HCT116 (cell line): Measurements from ENCODE around the gene TUB.

Source experiments
- CEBPB ChIP-seq: IDR thresholded peaks from 2 replicates; pipeline ENCODE4 v1.6.1; 2012; ENCODE audit warnings: low read depth
- ELF1 ChIP-seq: IDR thresholded peaks from 2 replicates; pipeline ENCODE4 v1.6.1; 2012; ENCODE audit warnings: low read depth, borderline replicate concordance
- ZBTB33 ChIP-seq: IDR thresholded peaks from 2 replicates; pipeline ENCODE4 v1.6.1; 2011; ENCODE audit warnings: mild to moderate bottlenecking, low read length, moderate library complexity; ENCODE audit not compliant: insufficient replicate concordance; ENCODE audit errors: extremely low read depth

- TF ChIP-seq CEBPB (no peak), ELF1 (no peak), ZBTB33 (no peak)
These were observed 4.1 kb downstream of the TUB start for GRCh38 chr11:8085011-8085645.
